ENCODE data around the gene EGFR.
"Not testable (repeated sequence)": the region's sequence is repeated elsewhere in the genome, so short reads cannot be mapped to it uniquely, and the experiment has no call there.

The EGFR gene

DNA sequence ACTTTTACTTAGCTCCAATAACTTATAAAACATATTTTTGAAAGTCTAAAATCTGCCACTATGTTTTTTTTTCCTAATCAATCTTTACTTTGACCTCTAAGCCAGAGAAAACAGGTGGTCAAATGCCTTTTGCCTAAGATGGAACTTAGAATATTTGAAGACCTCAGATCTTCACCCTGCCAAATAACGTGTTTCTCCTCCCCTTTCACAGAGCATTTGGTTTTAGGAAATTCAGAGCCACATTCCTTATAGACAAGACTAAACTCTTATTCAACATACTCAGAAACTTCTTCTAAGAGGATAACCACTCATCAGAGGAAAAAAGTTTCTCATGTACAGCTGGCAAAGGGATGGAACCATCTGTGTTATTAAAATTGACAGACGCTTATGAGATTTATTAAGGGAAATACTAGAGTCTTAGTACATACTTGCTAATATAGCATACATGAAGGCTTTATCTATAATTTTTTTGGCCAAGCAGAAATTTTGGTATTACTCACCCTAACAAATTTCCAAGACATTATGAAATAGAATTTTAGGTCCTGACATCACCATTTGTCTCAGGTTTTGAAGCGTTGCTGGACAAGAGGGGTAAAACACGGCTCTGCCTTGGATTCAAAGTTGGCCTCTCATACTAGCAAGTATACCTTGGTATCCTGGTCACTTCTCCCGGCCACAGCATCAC lies 2.6 kb upstream of the EGFR start:
- DNase-seq = no peak

DNA sequence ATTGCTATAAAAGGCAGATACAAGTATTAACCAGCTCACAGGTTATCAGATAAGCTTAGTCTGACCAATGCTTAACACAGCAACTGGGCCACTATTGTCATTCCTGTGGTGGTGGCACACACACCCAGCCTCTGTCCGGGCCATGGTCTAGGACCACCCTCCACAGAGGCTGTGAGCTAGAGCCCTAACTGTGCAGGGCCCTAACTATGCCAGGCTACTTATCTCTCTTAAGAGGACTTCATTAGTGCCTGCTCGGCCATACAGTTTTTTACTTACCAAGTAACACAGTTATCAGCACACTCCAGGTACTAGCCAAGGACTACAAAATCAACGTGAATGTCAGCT lies 2.1 kb upstream of the EGFR start:
- no peak for DNase-seq

DNA sequence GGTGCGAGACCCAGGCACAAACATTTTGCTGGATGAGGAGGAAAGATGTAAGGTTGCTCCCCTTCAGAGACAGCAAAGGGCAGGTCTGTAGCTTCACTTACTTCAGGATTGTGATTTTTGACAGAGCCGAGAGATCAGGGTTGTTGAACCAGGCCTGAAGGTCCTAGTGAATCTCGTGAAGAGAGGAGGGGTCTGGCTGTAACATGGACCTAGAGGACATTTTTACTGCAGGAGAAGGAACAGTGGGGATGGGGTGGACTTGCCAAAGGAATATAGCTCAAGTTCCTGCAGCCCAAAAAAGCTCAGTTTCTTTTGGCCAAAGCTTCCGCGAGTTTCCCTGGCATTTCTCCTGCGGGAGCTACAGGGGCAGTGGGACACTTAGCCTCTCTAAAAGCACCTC lies 976 bp upstream of the EGFR start:
- no peak for DNase-seq

- DNase-seq = no peak
These were observed 424 bp downstream of the EGFR start for GRCh38 chr7:55019191-55019690.

GRCh38 chr7:55019691-55020465 lies 1.1 kb downstream of the EGFR start:
- no peak for DNase-seq

DNA sequence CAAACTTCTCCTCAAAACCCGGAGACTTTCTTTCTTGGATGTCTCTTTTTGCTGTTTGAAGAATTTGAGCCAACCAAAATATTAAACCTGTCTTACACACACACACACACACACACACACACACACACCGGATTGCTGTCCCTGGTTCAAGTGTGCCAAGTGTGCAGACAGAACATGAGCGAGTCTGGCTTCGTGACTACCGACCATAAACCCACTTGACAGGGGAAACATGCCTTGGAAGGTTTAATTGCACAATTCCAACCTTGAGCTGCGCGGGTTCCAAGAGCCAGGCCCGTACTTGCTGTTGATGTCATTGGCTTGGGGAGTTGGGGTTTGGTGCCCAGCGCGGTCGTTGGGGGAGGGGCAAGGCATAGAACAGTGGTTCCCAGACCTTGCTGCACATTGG lies 1.7 kb downstream of the EGFR start:
- DNase-seq = no peak

GRCh38 chr7:55021053-55021452 lies 2.2 kb downstream of the EGFR start:
- no peak for DNase-seq

DNA sequence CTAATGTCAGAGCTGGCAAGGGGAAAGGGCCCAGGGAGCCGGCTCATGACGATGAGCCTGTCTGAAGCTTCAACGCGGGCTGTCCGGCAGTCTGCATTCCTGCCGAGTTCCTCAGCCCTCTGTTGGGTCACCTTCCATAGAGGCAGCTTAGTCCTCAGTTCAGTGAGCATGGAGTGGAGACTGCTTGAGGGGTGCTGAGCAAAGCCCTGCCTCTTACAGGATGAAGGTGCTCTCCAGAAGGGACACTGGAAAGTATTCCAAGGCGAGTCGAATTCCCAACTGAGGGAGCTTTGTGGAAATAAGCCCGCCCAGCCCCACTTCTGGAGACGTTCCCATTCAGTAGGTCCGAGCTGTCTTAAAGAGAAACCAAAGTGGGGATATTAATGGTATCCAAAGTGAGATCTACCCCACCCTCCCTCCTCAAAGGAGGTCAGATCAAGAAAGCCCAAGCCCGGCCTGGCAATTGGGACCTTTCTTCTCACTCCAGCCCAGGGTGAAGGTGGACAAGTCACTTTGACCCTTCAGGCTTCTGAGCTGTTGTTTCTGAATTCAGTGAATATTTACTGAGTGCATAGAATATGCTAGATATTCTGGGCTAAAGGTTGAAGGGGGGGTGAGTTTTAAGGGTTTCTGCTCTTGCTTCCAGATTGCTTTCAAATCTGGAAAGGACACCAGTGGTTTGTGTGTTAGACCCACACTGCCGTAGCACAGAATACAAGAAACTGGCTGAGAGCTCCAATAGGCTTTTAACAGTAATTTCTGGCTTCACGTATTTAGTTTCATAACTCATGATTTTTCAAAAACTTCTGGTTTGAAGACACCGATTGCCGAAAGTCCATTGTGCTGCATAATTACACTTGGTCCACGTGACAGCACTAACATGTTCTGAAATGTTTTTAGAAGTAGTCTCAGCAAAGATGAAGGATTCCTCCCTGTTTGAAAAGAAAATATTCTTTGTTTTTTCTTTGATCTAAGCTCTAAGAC lies 3.5 kb downstream of the EGFR start:
- DNase-seq = no peak

DNA sequence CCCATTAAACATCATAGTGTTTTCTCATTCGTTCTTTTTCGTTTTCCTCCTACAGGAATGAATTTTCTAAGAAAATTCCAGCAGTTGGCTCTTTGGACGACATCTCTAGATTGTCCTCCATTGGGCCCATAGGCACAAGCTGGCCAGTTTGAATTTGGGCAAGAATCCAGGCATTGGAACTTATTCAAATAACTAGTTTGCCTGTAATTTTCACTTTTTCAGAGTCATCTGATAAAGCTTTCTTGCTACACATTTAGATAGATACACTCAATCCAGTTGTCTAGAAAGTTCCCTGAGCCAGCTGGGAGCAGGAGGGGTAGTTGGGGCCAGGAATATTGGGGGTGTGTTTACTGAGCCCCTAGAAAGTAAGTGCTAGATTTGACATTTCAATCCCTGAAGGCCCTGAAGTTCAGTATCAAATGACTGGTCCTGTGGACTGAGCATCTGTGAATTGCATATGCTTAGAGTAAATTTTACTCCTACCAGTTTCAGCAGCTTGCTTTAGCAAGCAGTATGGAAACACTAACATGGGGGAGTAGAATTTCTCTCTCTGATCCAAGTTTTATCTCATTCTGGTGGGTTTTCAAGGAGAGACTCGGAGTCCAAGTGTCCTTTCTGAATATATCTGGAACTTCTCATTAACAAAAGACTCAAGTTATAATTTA lies 5.2 kb downstream of the EGFR start:
- no peak for DNase-seq

GRCh38 chr7:55024776-55025175 lies 6.0 kb downstream of the EGFR start:
- DNase-seq = no peak

- DNase-seq = no peak
These were observed 7.4 kb downstream of the EGFR start for GRCh38 chr7:55026086-55026790.

- no peak for DNase-seq
These were observed 8.2 kb downstream of the EGFR start for GRCh38 chr7:55026867-55027490.

DNA sequence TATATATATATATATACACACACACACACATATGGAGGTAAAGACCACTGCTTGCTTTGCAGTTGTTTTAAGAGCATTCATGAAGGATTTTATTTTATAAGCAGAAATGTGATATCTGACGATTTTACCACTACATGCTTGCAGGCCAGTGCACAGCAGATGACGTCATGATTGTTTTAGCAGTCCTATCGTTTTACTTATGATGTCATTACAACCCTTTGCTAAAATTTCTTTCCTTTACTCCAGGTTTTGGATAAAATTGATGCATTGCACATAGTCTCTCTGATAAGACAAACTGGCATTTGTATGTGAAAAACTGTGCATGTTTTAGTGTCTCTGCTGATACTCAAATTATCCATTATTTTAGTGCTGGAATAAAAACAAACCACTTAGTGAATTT lies 9.2 kb downstream of the EGFR start:
- no peak for DNase-seq

DNA sequence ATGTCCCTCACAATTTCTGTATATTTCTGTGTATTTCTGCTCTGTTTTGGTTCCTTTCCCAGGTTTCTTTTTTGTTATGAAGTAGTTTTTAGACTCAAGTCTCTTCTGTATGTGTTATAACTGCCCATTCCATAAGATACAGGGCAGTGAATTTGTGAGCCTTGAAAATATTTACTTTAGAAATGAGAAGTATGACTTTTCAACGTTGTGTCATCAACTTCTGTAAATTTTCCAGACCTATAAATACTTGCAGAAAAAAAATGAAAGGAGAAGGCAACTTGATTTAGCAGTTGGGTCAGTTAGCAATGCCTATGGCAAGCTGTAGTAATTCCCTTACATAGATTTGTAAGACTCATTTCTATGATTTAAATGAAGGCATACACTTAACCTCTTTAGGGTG lies 11.5 kb downstream of the EGFR start:
- no peak for DNase-seq

DNA sequence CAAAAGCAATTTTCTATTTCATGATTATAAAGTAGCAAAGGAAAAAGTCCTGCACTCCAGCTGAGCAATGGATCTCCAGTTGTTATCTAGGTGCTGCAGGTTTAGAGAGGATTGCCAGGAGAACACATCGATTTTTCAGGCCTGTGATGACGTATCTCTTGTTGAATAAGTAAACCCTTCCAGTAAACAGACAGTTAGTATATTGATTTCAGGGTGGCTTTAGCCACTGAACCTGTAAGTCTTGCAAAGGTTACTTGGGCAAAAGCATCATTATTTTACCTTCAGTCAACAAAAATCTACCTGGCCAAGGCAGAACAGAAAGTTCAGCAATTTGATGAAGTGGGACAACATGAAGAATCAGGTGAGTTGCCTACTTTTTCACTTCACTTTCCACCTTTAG lies 12.3 kb downstream of the EGFR start:
- no peak for DNase-seq

DNA sequence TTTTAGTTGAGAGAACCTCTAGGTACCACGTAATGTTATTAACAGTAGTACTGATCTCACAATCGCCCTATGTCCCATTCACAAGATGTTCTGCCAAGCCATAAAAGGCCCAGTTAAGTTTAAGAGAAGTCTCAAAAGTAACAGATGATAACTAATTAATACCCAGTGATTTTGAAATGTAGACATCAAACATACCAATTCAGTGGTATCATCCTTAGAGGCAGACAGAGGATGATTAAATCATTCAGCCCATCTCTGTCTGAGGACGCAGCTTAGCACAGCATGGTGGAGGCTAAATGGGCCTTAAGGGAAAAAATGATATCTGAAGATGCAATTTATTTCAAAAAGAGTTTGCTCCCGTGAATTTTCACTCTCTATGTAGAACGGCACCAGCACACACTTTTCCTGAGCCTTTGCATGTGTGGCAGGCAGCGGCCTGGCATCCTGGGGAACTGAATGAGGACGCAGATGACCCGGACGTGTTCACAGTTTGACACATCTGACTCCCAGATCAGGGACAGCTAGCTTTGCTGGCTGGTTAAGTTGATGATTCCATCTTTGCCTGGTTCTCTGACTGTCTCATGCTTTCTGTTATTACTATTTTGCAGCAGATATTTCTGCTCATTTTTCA lies 13.4 kb downstream of the EGFR start:
- DNase-seq = no peak

GRCh38 chr7:55033236-55033846 lies 14.5 kb downstream of the EGFR start:
- DNase-seq = no peak

GRCh38 chr7:55034776-55035175 lies 16.0 kb downstream of the EGFR start:
- DNase-seq = no peak

DNA sequence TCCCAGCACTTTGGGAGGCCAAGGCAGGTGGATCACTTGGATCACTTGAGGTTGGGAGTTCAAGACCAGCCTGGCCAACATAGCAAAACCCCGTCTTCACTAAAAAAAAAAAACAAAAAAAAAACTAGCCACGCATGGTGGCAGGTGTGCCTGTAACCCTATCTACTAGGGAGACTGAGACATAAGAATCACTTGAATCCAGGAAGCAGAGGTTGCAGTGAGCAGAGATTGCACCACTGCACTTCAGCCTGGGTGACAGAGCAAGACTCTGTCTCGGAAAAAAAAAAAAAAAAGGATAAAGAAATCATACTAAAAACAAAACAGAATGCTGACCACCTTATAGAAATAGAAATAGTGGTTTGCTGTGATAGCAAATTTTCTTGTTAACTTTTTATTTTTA lies 16.6 kb downstream of the EGFR start:
- DNase-seq = not testable (repeated sequence)

DNA sequence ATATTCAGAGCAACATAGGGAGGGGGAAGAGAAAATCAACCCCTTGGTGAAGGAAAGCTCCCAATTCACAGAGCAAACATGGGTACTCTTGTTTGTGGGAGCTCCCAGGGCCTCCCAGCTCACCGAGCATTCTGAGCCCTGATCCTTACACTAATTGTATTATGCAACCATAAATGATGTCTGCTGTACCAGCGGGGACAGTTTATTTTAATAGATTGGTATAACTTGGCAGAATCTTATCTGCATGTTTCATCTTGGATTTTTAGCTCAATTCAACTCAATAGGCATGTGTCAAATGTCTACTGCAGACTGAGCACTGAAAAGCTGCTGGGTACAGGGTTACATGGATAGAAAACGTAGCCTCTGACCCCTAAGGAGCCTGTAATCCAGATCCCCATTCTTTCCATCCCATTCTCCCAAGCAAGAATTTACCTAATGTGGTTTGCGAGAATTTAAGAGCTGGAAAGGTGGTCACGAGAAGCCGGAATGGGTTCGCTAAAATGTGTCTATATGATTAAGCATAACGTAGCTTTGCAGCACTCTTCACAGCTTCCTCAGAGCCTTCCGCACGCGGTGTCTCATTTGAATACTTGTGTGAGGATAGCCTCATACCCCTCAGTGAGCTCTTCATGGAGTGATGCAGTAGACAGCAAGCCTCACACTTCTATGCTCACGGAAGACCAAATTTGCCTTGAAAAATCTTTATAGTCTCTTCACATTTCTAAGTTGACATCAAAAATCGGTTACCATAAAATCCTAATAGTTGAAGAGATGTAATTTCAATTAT lies 18.3 kb downstream of the EGFR start:
- DNase-seq = no peak
